Right atrium auricular region (tissue), 2 donors: ENCODE results near the gene MAD1L1. TPM values are rescaled to one million over a fixed set of nuclear protein-coding genes. Genes with fewer than 3 reads are reported as not detected.
"Not testable (repeated sequence)": the region's sequence is repeated elsewhere in the genome, so short reads cannot be mapped to it uniquely, and the experiment has no call there.

ENCODE experiments used
- DNase-seq: peaks from one replicate; pipeline ENCODE4 v3.0.0-alpha.2; 2019; ENCODE audit warnings: low spot score
- H3K27ac ChIP-seq, 2 donors: fragments of 200-600 bp; sonication (generic); 1 replicate in 1 of 2; 2 replicates in 1 of 2; pipeline ENCODE4 v1.5.1; 2016 to 2019
- H3K27me3 ChIP-seq, 2 donors: fragments of 200-600 bp; sonication (generic); one replicate each; pipeline versions ENCODE4 v1.5.1 to v1.6.0; 2017 to 2019
- H3K36me3 ChIP-seq: fragments of 200-600 bp; sonication (generic); one replicate; pipeline ENCODE4 v1.5.1; 2016
- H3K4me1 ChIP-seq, 2 donors: fragments of 200-600 bp; sonication (generic); one replicate each; pipeline versions ENCODE4 v1.5.1 to v1.6.0; 2017 to 2019
- H3K4me3 ChIP-seq, 2 donors: fragments of 200-600 bp; sonication (generic); 1 replicate in 1 of 2; 2 replicates in 1 of 2; pipeline ENCODE4 v1.5.1; 2017 to 2019; ENCODE audit warnings: mild to moderate bottlenecking in 1 of 2, moderate library complexity in 1 of 2
- H3K9me3 ChIP-seq, 2 donors: fragments of 200-600 bp; sonication (generic); one replicate each; pipeline ENCODE4 v1.5.1; 2019
- CTCF ChIP-seq, 2 donors: fragments of 200-600 bp; sonication (generic); IDR thresholded peaks; one replicate each; pipeline ENCODE4 v1.5.1; 2019; ENCODE audit warnings: antibody characterized with exemption in 2 of 2
- total RNA-seq, 2 donors: library from RNA; depleted of rRNA; stranded (reverse); fragments of >200 nt; gene quantifications; one replicate each; pipeline ENCODE4 v1.1.0, GENCODE V29; 2016

MAD1L1 gene
- total RNA-seq, 2 donors from 2014 or later, result 13.3 to 31.9 TPM

GRCh38 chr7:1997537-1998076 is 235.1 kb downstream of the MAD1L1 start:
- no peak overlapping the region for H3K27ac ChIP-seq
- DNase-seq, result no peak
- H3K36me3 ChIP-seq, result no peaks in the 10 kb centered on the region
- no peak overlapping the region for H3K4me3 ChIP-seq
- H3K9me3 ChIP-seq, result no peaks in the 10 kb centered on the region
- no peaks in the 10 kb centered on the region for H3K27me3 ChIP-seq
- TF ChIP-seq CTCF (IDR thresholded peaks at IDR 0.05), result no peak
- peaks cover 0 to 15% of the 10 kb centered on the region in 2 donors for H3K4me1 ChIP-seq

- peaks cover 0 to 20% of the 10 kb centered on the region in 2 donors for H3K4me1 ChIP-seq
- no peaks in the 10 kb centered on the region for H3K36me3 ChIP-seq
- TF ChIP-seq CTCF (IDR thresholded peaks at IDR 0.05), result no peak
- H3K27ac ChIP-seq, result no peak overlapping the region
- DNase-seq, result no peak
- H3K9me3 ChIP-seq, result no peaks in the 10 kb centered on the region
- no peaks in the 10 kb centered on the region for H3K27me3 ChIP-seq
- no peak overlapping the region for H3K4me3 ChIP-seq
Observed at GRCh38 chr7:1996816-1997215, 235.9 kb downstream of the MAD1L1 start.

- not testable (repeated sequence) for H3K9me3 ChIP-seq, H3K27me3 ChIP-seq, H3K27ac ChIP-seq, H3K4me3 ChIP-seq, DNase-seq, H3K36me3 ChIP-seq
- H3K4me1 ChIP-seq, result peaks cover 0 to 20% of the 10 kb centered on the region in 2 donors
Observed at GRCh38 chr7:1995911-1996420, 236.8 kb downstream of the MAD1L1 start.

GRCh38 chr7:1995426-1995825 is 237.3 kb downstream of the MAD1L1 start:
- no peak for TF ChIP-seq CTCF (IDR thresholded peaks at IDR 0.05)
- H3K4me3 ChIP-seq, result no peak overlapping the region
- DNase-seq, result no peak
- H3K27ac ChIP-seq, result no peak overlapping the region
- peaks cover 0 to 22% of the 10 kb centered on the region in 2 donors for H3K4me1 ChIP-seq
- H3K9me3 ChIP-seq, result no peaks in the 10 kb centered on the region
- no peaks in the 10 kb centered on the region for H3K27me3 ChIP-seq
- no peaks in the 10 kb centered on the region for H3K36me3 ChIP-seq

GRCh38 chr7:1994931-1995330 is 237.8 kb downstream of the MAD1L1 start:
- no peak overlapping the region for H3K27ac ChIP-seq
- TF ChIP-seq CTCF (IDR thresholded peaks at IDR 0.05), result no peak
- no peaks in the 10 kb centered on the region for H3K27me3 ChIP-seq
- no peak overlapping the region for H3K4me3 ChIP-seq
- DNase-seq, result no peak
- H3K36me3 ChIP-seq, result no peaks in the 10 kb centered on the region
- peaks cover 0 to 26% of the 10 kb centered on the region in 2 donors for H3K4me1 ChIP-seq
- H3K9me3 ChIP-seq, result no peaks in the 10 kb centered on the region

GRCh38 chr7:1993776-1994740 is 238.7 kb downstream of the MAD1L1 start:
- no peak for DNase-seq
- TF ChIP-seq CTCF (IDR thresholded peaks at IDR 0.05), result no peak
- Histone ChIP-seq H3K36me3 (no peaks in the 10 kb centered on the region), H3K27me3 (no peaks in the 10 kb centered on the region), H3K4me3 (no peak overlapping the region), H3K9me3 (no peaks in the 10 kb centered on the region), H3K4me1 (peaks cover 0 to 26% of the 10 kb centered on the region in 2 donors), H3K27ac (no peak overlapping the region)
